K562 (cell line): ENCODE results near the gene LRRC7. TPM values are rescaled to one million over a fixed set of nuclear protein-coding genes. Genes with fewer than 3 reads are reported as not detected.
A peak's percentile ranks its signal among the peaks of the same experiment; 100 is the strongest.

ENCODE experiments used
- ATAC-seq: fragments of 200-7000 bp; cut with Tn5 transposase; 3 replicates; pipeline ENCODE4 v1.9.1; 2020; ENCODE audit warnings: moderate library complexity
- BruUV-seq: library from RNA; stranded (reverse); fragments of 400-500 nt; replicated peaks from 2 replicates; lab custom pipeline; 2021; lab: Mats Ljungman, UMichigan
- CTCF ChIA-PET: fragments of 300-600 bp; formaldehyde crosslinking; extraction: SDS; loops from one replicate; lab custom pipeline; 2021; ENCODE audit warnings: low intra/inter-chr PET ratio; lab: Yijun Ruan, JAX
- POLR2A ChIA-PET: fragments of 300-600, 350-650 bp; sonication (Branson Sonifier 250); formaldehyde crosslinking; extraction: SDS; loops from one replicate; lab custom pipeline; 2021; ENCODE audit warnings: antibody characterized with exemption, inconsistent platforms; lab: Yijun Ruan, JAX
- DNase-seq, 4 experiments: peaks; one replicate each; pipeline versions ENCODE4 v3.0.0 to v3.0.0-alpha.2; 2011 to 2018; ENCODE audit warnings: low spot score in 3 of 4, mixed read lengths in 3 of 4; ENCODE audit errors: extremely low read depth in 1 of 4
- FAIRE-seq: peaks from 2 replicates; lab custom pipeline; 2011; peaks lifted over from hg19 to GRCh38; lab: Jason Lieb, UNC
- H2AFZ ChIP-seq: 2 replicates; pipeline ENCODE4 v1.6.0; 2011; ENCODE audit warnings: low read depth, low read length, control low read depth, inconsistent platforms
- H3K27ac ChIP-seq: fragments of 200-600 bp; 3 replicates; pipeline ENCODE4 v1.8.0; 2011; ENCODE audit warnings: low read depth, mild to moderate bottlenecking, control low read depth, inconsistent platforms, low read length, moderate library complexity, mixed read lengths; ENCODE audit errors: extremely low read depth
- H3K27me3 ChIP-seq, 2 experiments: fragments of 300-600 bp in 1 of 2; 2 replicates in 1 of 2; 3 replicates in 1 of 2; pipeline versions ENCODE4 v1.6.0 to v1.8.0; 2011; ENCODE audit warnings: inconsistent platforms in 2 of 2, low read length in 2 of 2, mild to moderate bottlenecking in 1 of 2, mixed read lengths in 1 of 2, moderate library complexity in 1 of 2; ENCODE audit not compliant: control insufficient read depth in 2 of 2, insufficient read depth in 2 of 2
- H3K36me3 ChIP-seq: fragments of 300-600 bp; 3 replicates; pipeline ENCODE4 v1.8.0; 2011; ENCODE audit warnings: mild to moderate bottlenecking, low read length, inconsistent platforms; ENCODE audit not compliant: control insufficient read depth, insufficient read depth
- H3K4me1 ChIP-seq, 2 experiments: fragments of 200-600 bp in 1 of 2; replicated peaks in 1 of 2; 2 replicates in 1 of 2; 3 replicates in 1 of 2; pipeline versions ENCODE4 v1.5.1 to v1.8.0; 2011; ENCODE audit warnings: inconsistent platforms in 2 of 2, low read length in 2 of 2, mild to moderate bottlenecking in 1 of 2, mixed read lengths in 1 of 2, moderate library complexity in 1 of 2; ENCODE audit not compliant: control insufficient read depth in 2 of 2, insufficient read depth in 2 of 2
- H3K4me2 ChIP-seq: 2 replicates; pipeline ENCODE4 v1.6.1; 2011; ENCODE audit warnings: low read length, control low read depth, inconsistent platforms, mixed read lengths; ENCODE audit not compliant: insufficient read depth
- H3K4me3 ChIP-seq: fragments of 200-600 bp; sonication (generic), shearing (Covaris generic); 2 replicates; pipeline ENCODE4 v1.5.1; 2016; ENCODE audit warnings: control low read depth, inconsistent platforms
- H3K79me2 ChIP-seq: fragments of 200-600 bp; 3 replicates; pipeline ENCODE4 v1.8.0; 2011; ENCODE audit warnings: low read length, inconsistent platforms; ENCODE audit not compliant: control insufficient read depth, insufficient read depth
- H3K9ac ChIP-seq, 2 experiments: 2 replicates each; pipeline versions ENCODE4 v1.6.0 to v1.6.1; 2011; ENCODE audit warnings: low read depth in 2 of 2, low read length in 2 of 2, control low read depth in 1 of 2, inconsistent platforms in 1 of 2, mild to moderate bottlenecking in 1 of 2, mixed read lengths in 1 of 2; ENCODE audit not compliant: insufficient read depth in 1 of 2
- H3K9me1 ChIP-seq: one replicate; pipeline ENCODE4 v1.6.0; 2011; ENCODE audit warnings: inconsistent platforms, mild to moderate bottlenecking, low read length, moderate library complexity; ENCODE audit not compliant: control insufficient read depth, insufficient read depth
- H3K9me3 ChIP-seq: replicated peaks from 2 replicates; pipeline ENCODE4 v1.5.1; 2011; ENCODE audit warnings: low read depth, low read length, inconsistent platforms; ENCODE audit not compliant: control insufficient read depth, insufficient read depth
- H4K20me1 ChIP-seq: replicated peaks from 2 replicates; pipeline ENCODE4 v1.6.1; 2011; ENCODE audit warnings: low read length, inconsistent platforms, mixed read lengths; ENCODE audit not compliant: control insufficient read depth, insufficient read depth
- BCLAF1 ChIP-seq, 2 experiments: fragments of 450-650 bp in 1 of 2; IDR thresholded peaks; 2 replicates each; pipeline ENCODE4 v1.6.1; 2011 to 2017; ENCODE audit warnings: low read depth in 2 of 2, antibody characterized with exemption in 1 of 2, borderline replicate concordance in 1 of 2, low read length in 1 of 2, mild to moderate bottlenecking in 1 of 2, mixed read lengths in 1 of 2; ENCODE audit not compliant: control insufficient read depth in 1 of 2
- CHD2 ChIP-seq: IDR thresholded peaks from 2 replicates; pipeline ENCODE4 v1.6.1; 2011; ENCODE audit warnings: low read depth, low read length
- EP300 ChIP-seq: IDR thresholded peaks from 2 replicates; pipeline ENCODE4 v1.6.1; 2012; ENCODE audit warnings: low read length, improper control_type of control experiment
- FOXA3 ChIP-seq, 2 experiments: fragments of 450-650 bp in 1 of 2; sonication (generic) in 1 of 2; formaldehyde crosslinking; IDR thresholded peaks in 1 of 2; conservative IDR thresholded peaks in 1 of 2; 2 replicates each; pipeline versions ENCODE4 v1.4.0 to v1.8.0; 2020 to 2022; ENCODE audit warnings: mild to moderate bottlenecking in 2 of 2, missing genetic modification reagents in 1 of 2
- PML ChIP-seq: IDR thresholded peaks from 2 replicates; pipeline ENCODE4 v1.6.1; 2012; ENCODE audit warnings: low read length, inconsistent platforms
- ZMIZ1 ChIP-seq, 2 experiments: fragments of 150-350 bp in 1 of 2; IDR thresholded peaks; 2 replicates each; pipeline ENCODE4 v1.6.1; 2012 to 2016; ENCODE audit warnings: low read depth in 2 of 2, low read length in 2 of 2, mild to moderate bottlenecking in 1 of 2, moderate library complexity in 1 of 2
- ZNF830 ChIP-seq: fragments of 250-450 bp; sonication (Bioruptor Pico); IDR thresholded peaks from 2 replicates; pipeline ENCODE4 v1.5.0; 2021; ENCODE audit warnings: mild to moderate bottlenecking
- WGBS: fragments of 100-300 bp; shearing (Covaris generic); methylation state at CpG from one replicate; pipeline ENCODE4 v1.1.6; 2016; ENCODE audit warnings: low coverage, mixed read lengths; ENCODE audit not compliant: insufficient coverage; ENCODE audit errors: missing lambda C conversion rate; 5-methylcytosine and 5-hydroxymethylcytosine counted together
- in situ Hi-C: fragments of 300-500 bp; cut with MboI; formaldehyde crosslinking; loops from 4 replicates; pipeline ENCODE4 v1.15.0; 2018; ENCODE audit warnings: inconsistent platforms, mixed read lengths
- intact Hi-C: fragments of 100-400 bp; cut with micrococcal nuclease; formaldehyde crosslinking; loops from 2 replicates; pipeline ENCODE4 v1.14.2; 2022
- polyA plus RNA-seq, 8 experiments: library from polyadenylated mRNA; depleted of rRNA in 4 of 8; stranded (reverse) in 5 of 8; unstranded in 3 of 8; fragments of >200 nt; fragmentation: Nextera tagmentation in 2 of 8; fragmentation: Illumina TruSeq in 1 of 8; extraction: Ambion mirVana in 2 of 8; extraction: Trizol in 1 of 8; gene quantifications; 2 replicates each; pipeline versions ENCODE4 v1.2.1 to v1.2.3, GENCODE V29; 2011 to 2014; ENCODE audit warnings: inconsistent platforms in 1 of 8, missing spikeins in 1 of 8
- total RNA-seq, 7 experiments: library from RNA; depleted of rRNA in 6 of 7; stranded (reverse); fragments of >200 nt in 6 of 7; fragmentation: Illumina TruSeq in 2 of 7; extraction: Trizol in 2 of 7; gene quantifications; 2 replicates each; pipeline versions ENCODE4 v1.2.1 to v1.2.3, GENCODE V29; 2011 to 2021; ENCODE audit warnings: low replicate concordance in 1 of 7
- TF ChIP-seq, protein P1 (sequence below): fragments of 250-450 bp; sonication (Bioruptor Pico); IDR thresholded peaks from 2 replicates; pipeline ENCODE4 v1.5.0; 2022; ENCODE audit warnings: mild to moderate bottlenecking
- TF ChIP-seq, protein P2 (sequence below): sonication (generic); formaldehyde crosslinking; IDR thresholded peaks from 2 replicates; pipeline ENCODE4 v1.8.1; 2022; ENCODE audit warnings: missing genetic modification reagents

LRRC7 gene
- total and polyA plus RNA-seq, 9 of the 15 experiments (the other 6 are each of a cell fraction or from before 2014, with no cell fraction given): 0.09 to 0.94 (median 0.49) TPM

GRCh38 chr1:70042090-70042731, 474.5 kb downstream of the LRRC7 start:
- H3K4me3 ChIP-seq: no peak overlapping the region
- ChIA-PET POLR2A (interaction anchor here (0.6 to 1.3 kb wide), 6 partner anchors 14 to 772 kb away, joined by 3 to 5 read pairs (median 3); partner anchors contain the start of genes ANKRD13C and CTH), CTCF (no interaction called here)
- peak; percentile 26 for FAIRE-seq
- H3K9me1 ChIP-seq: no peaks in the 10 kb centered on the region
- no peaks in the 10 kb centered on the region for H4K20me1 ChIP-seq
- peaks cover 0 to 35% of the 10 kb centered on the region in 2 experiments; a peak in 3 of 5 replicates for H3K4me1 ChIP-seq
- in situ Hi-C loops (no loop called here), intact Hi-C loops (loop anchor here (2.0 kb wide), 1 partner anchor 43 kb away; no protein-coding TSS in a partner anchor)
- 8% methylated on average over 3 of the region's 3 CpGs for WGBS
- peak overlapping the region; percentile 64 for H3K4me2 ChIP-seq
- peak overlapping the region; percentile 85 for H3K27ac ChIP-seq
- peak overlapping the region in 1 of 2 experiments; percentile 58; a peak in 2 of 4 replicates for H3K9ac ChIP-seq
- no peaks in the 10 kb centered on the region for H3K79me2 ChIP-seq
- no peaks in the 10 kb centered on the region for H3K36me3 ChIP-seq
- DNase-seq: peak in 2 of 4 experiments; percentile 22 to 58
- ATAC-seq: peak; percentile 64
- peak overlapping the region; percentile 86 for H2AFZ ChIP-seq
- BruUV-seq: no TSS peak
- no peaks in the 10 kb centered on the region for H3K27me3 ChIP-seq
- H3K9me3 ChIP-seq: no peaks in the 10 kb centered on the region
- TF ChIP-seq, protein P1, sequence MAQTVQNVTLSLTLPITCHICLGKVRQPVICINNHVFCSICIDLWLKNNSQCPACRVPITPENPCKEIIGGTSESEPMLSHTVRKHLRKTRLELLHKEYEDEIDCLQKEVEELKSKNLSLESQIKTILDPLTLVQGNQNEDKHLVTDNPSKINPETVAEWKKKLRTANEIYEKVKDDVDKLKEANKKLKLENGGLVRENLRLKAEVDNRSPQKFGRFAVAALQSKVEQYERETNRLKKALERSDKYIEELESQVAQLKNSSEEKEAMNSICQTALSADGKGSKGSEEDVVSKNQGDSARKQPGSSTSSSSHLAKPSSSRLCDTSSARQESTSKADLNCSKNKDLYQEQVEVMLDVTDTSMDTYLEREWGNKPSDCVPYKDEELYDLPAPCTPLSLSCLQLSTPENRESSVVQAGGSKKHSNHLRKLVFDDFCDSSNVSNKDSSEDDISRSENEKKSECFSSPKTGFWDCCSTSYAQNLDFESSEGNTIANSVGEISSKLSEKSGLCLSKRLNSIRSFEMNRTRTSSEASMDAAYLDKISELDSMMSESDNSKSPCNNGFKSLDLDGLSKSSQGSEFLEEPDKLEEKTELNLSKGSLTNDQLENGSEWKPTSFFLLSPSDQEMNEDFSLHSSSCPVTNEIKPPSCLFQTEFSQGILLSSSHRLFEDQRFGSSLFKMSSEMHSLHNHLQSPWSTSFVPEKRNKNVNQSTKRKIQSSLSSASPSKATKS (CRISPR knock-in tag): no peak
- TF ChIP-seq ZNF830 (CRISPR knock-in tag) (no peak), ZMIZ1 (IDR thresholded peaks at IDR 0.05; ENCODE audit: low read depth in 2 of 2, low read length in 2 of 2) (no peak), PML (peak; percentile 36; the same call in 1 of the 2 replicates), FOXA3 (CRISPR knock-in tag; conservative IDR thresholded peaks at IDR 0.05 in 1 of 2, IDR thresholded peaks at IDR 0.05 in 1 of 2) (peak in 1 of 2 experiments; percentile 1; a peak in 1 of 4 replicates), BCLAF1 (IDR thresholded peaks at IDR 0.05; ENCODE audit: borderline replicate concordance in 1 of 2, control insufficient read depth in 1 of 2, low read depth in 2 of 2, low read length in 1 of 2) (no peak), EP300 (peak; percentile 69), CHD2 (no peak)
- TF ChIP-seq, protein P2, sequence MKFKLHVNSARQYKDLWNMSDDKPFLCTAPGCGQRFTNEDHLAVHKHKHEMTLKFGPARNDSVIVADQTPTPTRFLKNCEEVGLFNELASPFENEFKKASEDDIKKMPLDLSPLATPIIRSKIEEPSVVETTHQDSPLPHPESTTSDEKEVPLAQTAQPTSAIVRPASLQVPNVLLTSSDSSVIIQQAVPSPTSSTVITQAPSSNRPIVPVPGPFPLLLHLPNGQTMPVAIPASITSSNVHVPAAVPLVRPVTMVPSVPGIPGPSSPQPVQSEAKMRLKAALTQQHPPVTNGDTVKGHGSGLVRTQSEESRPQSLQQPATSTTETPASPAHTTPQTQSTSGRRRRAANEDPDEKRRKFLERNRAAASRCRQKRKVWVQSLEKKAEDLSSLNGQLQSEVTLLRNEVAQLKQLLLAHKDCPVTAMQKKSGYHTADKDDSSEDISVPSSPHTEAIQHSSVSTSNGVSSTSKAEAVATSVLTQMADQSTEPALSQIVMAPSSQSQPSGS: no peak
